SJSA1 (cell line): ENCODE results near the gene MYPN. TPM values are rescaled to one million over a fixed set of nuclear protein-coding genes. Genes with fewer than 3 reads are reported as not detected.
A peak's percentile ranks its signal among the peaks of the same experiment; 100 is the strongest.
"Not testable (repeated sequence)": the region's sequence is repeated elsewhere in the genome, so short reads cannot be mapped to it uniquely, and the experiment has no call there.

Experiments
- DNase-seq, 2 experiments: peaks; one replicate each; pipeline ENCODE4 v3.0.0-alpha.2; 2015 to 2020; ENCODE audit warnings: low spot score in 2 of 2, low read depth in 1 of 2
- H3K27ac ChIP-seq: fragments of 250-450 bp; sonication (Bioruptor Pico); 2 replicates; pipeline ENCODE4 v1.5.1; 2020; ENCODE audit warnings: mild to moderate bottlenecking, moderate library complexity
- H3K27me3 ChIP-seq: fragments of 250-450 bp; sonication (Bioruptor Pico); replicated peaks from 2 replicates; pipeline ENCODE4 v1.5.1; 2020; ENCODE audit warnings: mild to moderate bottlenecking, moderate library complexity
- H3K36me3 ChIP-seq: fragments of 250-450 bp; sonication (Bioruptor Pico); 2 replicates; pipeline ENCODE4 v1.5.1; 2020; ENCODE audit warnings: mild to moderate bottlenecking
- H3K4me1 ChIP-seq: fragments of 250-450 bp; sonication (Bioruptor Pico); replicated peaks from 2 replicates; pipeline ENCODE4 v1.6.1; 2021; ENCODE audit warnings: mild to moderate bottlenecking
- H3K4me3 ChIP-seq: fragments of 250-450 bp; sonication (Bioruptor Pico); 2 replicates; pipeline ENCODE4 v1.5.1; 2020; ENCODE audit warnings: mild to moderate bottlenecking
- H3K9me3 ChIP-seq: fragments of 250-450 bp; sonication (Bioruptor Pico); replicated peaks from 2 replicates; pipeline ENCODE4 v1.5.1; 2020; ENCODE audit warnings: mild to moderate bottlenecking
- total RNA-seq: library from RNA; depleted of rRNA; stranded (reverse); fragments of >200 nt; shearing (Covaris generic); gene quantifications from 2 replicates; pipeline ENCODE4 v1.2.3, GENCODE V29; 2014; rRNA removed

MYPN gene, protein sequence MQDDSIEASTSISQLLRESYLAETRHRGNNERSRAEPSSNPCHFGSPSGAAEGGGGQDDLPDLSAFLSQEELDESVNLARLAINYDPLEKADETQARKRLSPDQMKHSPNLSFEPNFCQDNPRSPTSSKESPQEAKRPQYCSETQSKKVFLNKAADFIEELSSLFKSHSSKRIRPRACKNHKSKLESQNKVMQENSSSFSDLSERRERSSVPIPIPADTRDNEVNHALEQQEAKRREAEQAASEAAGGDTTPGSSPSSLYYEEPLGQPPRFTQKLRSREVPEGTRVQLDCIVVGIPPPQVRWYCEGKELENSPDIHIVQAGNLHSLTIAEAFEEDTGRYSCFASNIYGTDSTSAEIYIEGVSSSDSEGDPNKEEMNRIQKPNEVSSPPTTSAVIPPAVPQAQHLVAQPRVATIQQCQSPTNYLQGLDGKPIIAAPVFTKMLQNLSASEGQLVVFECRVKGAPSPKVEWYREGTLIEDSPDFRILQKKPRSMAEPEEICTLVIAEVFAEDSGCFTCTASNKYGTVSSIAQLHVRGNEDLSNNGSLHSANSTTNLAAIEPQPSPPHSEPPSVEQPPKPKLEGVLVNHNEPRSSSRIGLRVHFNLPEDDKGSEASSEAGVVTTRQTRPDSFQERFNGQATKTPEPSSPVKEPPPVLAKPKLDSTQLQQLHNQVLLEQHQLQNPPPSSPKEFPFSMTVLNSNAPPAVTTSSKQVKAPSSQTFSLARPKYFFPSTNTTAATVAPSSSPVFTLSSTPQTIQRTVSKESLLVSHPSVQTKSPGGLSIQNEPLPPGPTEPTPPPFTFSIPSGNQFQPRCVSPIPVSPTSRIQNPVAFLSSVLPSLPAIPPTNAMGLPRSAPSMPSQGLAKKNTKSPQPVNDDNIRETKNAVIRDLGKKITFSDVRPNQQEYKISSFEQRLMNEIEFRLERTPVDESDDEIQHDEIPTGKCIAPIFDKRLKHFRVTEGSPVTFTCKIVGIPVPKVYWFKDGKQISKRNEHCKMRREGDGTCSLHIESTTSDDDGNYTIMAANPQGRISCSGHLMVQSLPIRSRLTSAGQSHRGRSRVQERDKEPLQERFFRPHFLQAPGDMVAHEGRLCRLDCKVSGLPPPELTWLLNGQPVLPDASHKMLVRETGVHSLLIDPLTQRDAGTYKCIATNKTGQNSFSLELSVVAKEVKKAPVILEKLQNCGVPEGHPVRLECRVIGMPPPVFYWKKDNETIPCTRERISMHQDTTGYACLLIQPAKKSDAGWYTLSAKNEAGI (N-terminal part only)
- under 0.01 and 0.39 TPM in 2 replicates for total RNA-seq

DNA sequence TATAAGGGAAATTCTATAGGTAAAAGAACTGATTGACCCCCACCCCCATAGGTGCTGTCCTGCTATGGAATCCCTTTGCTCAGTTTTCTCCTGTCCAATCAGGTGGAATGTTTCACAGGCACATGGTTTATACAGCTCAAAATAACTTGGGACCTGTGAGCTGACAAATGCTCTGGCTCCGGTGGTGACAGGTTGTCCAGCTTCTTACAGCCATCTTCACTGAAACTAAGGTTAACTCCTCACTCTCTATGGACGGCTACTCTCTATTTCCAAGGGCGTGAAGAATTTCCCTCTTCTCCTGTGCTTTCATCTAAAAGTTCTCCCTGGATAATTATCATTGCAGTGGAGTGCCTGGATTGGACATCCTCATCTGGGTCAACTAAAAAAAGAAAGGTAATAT is at the start of gene MYPN:
TSS of gene MYPN (plus strand) at position 158 of the 400 bp plus-strand sequence. CDS start 11,951 bp downstream, outside the sequence.
- Histone ChIP-seq H3K4me3 (no peak within 1 kb of the TSS), H3K9me3 (no peaks in the 10 kb centered on the region), H3K27ac (no peak within 1 kb of the TSS), H3K4me1 (peaks cover 25% of the 10 kb centered on the region), H3K36me3 (no peaks in the 10 kb centered on the region), H3K27me3 (no peaks in the 10 kb centered on the region)
- DNase-seq, result no peak

DNA sequence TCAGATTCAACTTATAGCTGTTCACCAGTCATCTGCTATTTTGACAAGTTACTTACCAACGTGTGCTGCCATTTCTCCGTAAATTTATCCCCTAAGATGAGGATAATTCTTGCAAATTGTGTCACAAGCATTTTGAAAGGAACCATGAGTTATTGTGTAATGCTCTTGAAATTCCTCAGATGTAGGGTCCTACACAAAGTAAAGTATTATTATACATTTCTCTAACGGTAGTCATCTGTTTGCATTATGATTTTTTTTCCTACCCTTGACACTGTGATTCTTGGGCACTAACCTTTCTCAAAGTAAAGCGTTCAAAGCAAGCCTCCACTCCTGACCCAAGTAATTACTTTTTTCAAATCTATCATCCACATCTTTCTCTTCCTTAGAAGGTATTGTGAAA is 42.3 kb upstream of the MYPN start:
- H3K4me3 ChIP-seq, result no peak overlapping the region
- no peaks in the 10 kb centered on the region for H3K4me1 ChIP-seq
- peaks cover 47% of the 10 kb centered on the region for H3K36me3 ChIP-seq
- H3K27ac ChIP-seq, result no peak overlapping the region
- no peaks in the 10 kb centered on the region for H3K27me3 ChIP-seq
- H3K9me3 ChIP-seq, result no peaks in the 10 kb centered on the region
- no peak for DNase-seq

DNA sequence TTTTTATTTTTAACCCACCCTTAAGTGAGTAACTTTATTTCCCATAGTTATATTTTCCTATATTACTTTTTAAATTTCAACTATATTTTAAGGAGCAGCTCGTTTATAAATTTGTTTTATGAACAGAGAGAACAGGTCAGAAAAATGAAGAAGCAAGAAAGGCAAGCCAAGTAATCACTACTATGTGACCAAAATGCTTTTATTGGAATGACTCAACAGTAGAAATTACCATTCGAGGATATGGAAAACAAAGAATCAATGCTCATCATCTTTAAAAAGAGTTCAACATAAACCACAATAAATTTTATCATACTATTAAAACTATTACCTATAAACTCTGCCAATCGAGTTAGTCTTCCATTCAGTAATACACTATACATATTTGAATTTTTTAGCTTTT is 41.8 kb upstream of the MYPN start:
- Histone ChIP-seq H3K4me1 (0 out of 2 replicates have a peak, but pooled peaks cover 1% of the 10 kb centered on the region), H3K36me3 (peaks cover 48% of the 10 kb centered on the region), H3K9me3 (no peaks in the 10 kb centered on the region), H3K4me3 (no peak overlapping the region), H3K27me3 (no peaks in the 10 kb centered on the region), H3K27ac (no peak overlapping the region)
- no peak for DNase-seq

DNA sequence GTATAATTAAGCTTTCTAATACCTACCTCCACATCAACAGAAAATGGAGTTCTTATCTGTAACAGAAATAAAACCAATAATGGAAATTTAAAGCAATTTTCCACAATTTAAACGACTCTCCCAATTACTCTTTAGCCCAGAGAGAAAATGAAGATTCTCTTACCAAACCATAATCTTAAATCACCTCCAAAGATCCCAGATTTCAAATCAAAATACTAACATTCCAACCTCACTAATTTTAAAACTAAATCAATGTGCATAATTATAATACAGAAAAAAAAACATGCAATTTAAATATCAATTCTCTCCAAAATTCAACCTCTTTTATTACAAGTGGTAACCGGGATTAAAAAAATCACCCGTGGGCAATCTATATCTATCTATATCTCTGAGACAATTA is 35.7 kb upstream of the MYPN start:
- Histone ChIP-seq H3K27me3 (no peaks in the 10 kb centered on the region), H3K27ac (no peak overlapping the region), H3K9me3 (no peaks in the 10 kb centered on the region), H3K36me3 (peaks cover 39% of the 10 kb centered on the region), H3K4me1 (peaks cover 12% of the 10 kb centered on the region), H3K4me3 (peak overlapping the region; percentile 94)
- DNase-seq, result no peak

DNA sequence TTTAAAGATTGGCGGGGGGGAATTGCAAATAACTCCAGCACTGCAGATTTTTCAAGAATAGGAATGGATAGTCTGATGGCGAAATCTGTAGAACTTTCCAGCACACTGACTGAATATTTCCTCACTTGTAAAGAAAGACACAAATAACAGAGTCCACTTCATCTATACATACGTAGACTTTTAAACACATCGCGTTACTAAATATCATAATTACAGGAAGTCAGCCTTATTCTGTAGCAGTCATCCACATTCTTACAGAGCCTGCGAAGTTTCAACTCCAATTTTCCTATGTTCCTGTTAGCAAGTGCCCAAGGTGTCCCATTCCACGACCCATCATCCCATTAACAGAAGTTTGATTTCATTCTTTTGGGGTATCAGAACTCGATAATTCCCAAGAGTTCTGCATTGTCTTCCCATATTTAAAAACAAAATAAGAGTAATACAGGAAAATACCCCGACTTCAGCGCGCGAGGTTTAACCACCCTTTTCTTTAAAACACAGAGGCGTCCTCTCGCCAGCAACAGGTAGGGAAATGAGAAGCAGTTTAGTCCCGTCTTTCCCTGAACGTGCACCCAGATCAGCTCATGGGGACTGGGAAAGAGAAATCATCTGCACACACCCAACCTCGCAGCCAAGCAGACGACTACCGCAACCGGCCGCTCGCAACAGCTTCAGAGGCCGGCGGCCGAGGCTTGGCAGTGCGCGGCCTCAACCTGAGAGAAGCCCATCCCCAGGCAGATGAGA is 35.1 kb upstream of the MYPN start:
- H3K27me3 ChIP-seq, result no peaks in the 10 kb centered on the region
- H3K4me3 ChIP-seq, result peak overlapping the region; percentile 94
- DNase-seq, result no peak
- H3K27ac ChIP-seq, result peak overlapping the region; percentile 90
- H3K9me3 ChIP-seq, result no peaks in the 10 kb centered on the region
- peaks cover 37% of the 10 kb centered on the region for H3K36me3 ChIP-seq
- H3K4me1 ChIP-seq, result peaks cover 12% of the 10 kb centered on the region

DNA sequence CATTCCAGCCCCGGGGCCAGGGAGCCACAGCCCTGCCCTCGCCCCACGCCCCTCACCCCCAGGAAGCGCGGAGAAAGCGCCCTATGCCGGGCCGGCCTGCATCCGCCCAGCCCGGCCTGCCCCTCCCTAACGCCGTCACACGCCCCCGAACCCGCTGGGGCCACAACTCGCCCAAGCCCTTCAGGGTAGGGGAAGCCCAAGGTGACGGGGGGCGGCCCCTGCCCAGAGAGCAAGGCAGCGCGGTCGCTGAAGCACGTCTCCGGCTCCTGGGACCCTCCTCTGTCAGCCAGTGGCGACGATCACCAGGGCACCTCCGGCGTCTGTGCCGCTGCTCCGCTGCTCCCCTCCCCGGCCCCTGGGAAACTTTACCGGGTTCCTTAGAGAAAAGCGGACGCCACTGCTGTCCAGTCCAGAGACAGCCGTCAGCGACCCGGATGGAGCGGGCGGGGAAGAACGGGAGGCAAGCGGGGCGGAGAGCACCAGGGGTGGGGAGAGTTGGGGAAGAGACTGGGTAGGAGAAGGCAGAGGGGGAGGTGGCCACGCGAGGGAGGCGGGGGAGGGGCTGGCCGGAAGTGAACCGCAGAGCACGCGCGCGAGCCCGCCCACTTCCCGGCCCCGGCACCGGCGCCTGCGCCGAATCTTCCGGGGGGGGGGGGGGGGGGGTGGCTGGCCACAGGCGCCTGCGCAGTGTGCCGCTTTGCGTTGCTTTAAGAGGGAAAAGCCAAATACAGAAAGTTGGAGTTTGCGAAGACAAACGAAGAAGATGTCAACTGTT is 34.3 kb upstream of the MYPN start, which contains the start of gene HERC4:
TSS of gene HERC4 (minus strand) at position 509 of the 775 bp plus-strand sequence. CDS start 2,175 bp downstream, outside the sequence.
- DNase-seq, result peak; percentile 83 to 96
- Histone ChIP-seq H3K9me3 (no peaks in the 10 kb centered on the region), H3K36me3 (peaks cover 29% of the 10 kb centered on the region), H3K27me3 (no peaks in the 10 kb centered on the region), H3K4me1 (peaks cover 12% of the 10 kb centered on the region), H3K4me3 (peak within 1 kb of the TSS; percentile 94), H3K27ac (peak within 1 kb of the TSS; percentile 90)

DNA sequence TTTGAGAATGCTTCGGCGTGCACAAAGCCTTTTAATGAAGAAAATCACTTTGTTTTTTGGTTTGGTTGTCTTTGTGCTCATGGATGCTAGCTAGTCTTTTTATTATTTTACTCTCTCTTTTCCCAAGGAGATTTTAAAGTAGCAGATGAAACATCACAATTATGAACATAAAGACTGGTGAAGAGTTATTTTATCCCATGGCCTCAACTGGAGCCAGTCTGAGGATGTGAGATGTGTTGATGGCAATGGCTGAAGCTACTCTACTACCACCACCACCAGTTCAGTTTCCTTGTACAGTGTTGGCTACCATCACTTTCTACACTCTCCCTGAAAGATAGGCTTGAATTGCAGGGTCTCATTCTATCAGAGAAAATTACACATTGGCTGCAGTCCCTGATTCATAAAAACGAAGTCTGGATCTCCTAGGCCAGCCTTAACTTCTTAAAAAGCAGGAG is 33.7 kb upstream of the MYPN start:
- Histone ChIP-seq H3K27ac (peak overlapping the region; percentile 45), H3K4me3 (peak overlapping the region; percentile 94), H3K4me1 (peaks cover 12% of the 10 kb centered on the region), H3K27me3 (no peaks in the 10 kb centered on the region), H3K9me3 (no peaks in the 10 kb centered on the region), H3K36me3 (peaks cover 26% of the 10 kb centered on the region)
- DNase-seq, result no peak

DNA sequence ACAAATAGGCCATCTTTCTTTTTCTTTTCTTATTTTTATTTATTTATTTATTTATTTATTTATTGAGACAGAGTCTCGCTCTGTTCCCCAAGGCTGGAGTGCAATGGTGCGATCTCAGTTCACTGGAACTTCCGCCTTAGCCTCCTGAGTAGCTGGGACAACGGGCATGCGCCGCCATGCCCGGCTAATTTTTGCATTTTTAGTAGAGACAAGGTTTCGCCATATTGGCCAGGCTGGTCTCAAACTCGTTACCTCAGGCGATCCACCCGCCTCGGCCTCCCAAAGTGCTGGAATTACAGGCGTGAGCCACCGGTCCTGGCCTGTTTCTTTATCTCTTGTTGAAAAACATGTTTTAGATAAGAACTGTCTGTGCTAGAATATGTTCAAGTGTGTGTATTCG is 33.2 kb upstream of the MYPN start:
- H3K9me3 ChIP-seq, result not testable (repeated sequence)

DNA sequence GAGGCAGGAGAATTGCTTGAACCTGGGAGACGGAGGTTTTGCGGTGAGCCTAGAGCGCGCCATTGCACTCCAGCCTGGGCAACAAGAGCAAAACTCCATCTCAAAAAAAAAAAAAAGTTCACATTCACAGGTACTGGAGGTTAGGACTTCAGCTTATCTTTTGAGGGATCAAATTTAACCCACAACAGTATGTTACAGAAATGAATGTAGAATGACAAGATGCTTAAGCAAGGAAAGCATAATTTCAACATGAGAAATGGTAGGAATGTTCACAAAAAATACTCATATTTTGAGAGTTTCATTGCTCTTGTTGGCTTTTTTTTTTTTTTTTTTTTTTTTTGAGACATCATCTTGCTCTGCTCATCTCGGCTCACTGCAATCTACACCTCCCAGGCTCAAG is 32.3 kb upstream of the MYPN start:
- Histone ChIP-seq H3K36me3 (peaks cover 12% of the 10 kb centered on the region), H3K27me3 (no peaks in the 10 kb centered on the region), H3K9me3 (no peaks in the 10 kb centered on the region), H3K27ac (no peak overlapping the region), H3K4me1 (peaks cover 12% of the 10 kb centered on the region), H3K4me3 (no peak overlapping the region)
- no peak for DNase-seq

More for the DNA sequence above, 33.2 kb upstream of the MYPN start:
- not testable (repeated sequence) for DNase-seq, H3K27ac ChIP-seq, H3K4me3 ChIP-seq, H3K27me3 ChIP-seq
- Histone ChIP-seq H3K4me1 (peaks cover 12% of the 10 kb centered on the region), H3K36me3 (peaks cover 21% of the 10 kb centered on the region)

DNA sequence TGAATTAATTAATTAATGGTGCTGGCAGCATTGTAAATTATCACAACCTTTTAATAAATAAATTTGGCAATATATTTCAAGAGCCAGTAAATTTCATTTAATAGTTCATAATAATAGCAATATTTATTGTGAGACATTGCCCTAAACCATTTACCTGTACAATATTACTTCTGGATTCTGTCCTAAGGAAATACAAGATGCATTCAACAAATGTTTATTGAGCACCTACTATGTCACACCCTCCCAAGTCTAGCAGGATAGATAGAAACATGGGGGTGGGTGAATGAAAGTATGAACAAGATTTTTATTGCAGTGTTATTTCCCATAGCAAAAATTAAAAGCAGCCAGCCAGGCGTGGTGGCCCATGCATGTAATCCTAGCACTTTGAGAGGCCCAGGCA is 29.9 kb upstream of the MYPN start:
- no peak for DNase-seq
- Histone ChIP-seq H3K9me3 (no peaks in the 10 kb centered on the region), H3K27ac (no peak overlapping the region)

DNA sequence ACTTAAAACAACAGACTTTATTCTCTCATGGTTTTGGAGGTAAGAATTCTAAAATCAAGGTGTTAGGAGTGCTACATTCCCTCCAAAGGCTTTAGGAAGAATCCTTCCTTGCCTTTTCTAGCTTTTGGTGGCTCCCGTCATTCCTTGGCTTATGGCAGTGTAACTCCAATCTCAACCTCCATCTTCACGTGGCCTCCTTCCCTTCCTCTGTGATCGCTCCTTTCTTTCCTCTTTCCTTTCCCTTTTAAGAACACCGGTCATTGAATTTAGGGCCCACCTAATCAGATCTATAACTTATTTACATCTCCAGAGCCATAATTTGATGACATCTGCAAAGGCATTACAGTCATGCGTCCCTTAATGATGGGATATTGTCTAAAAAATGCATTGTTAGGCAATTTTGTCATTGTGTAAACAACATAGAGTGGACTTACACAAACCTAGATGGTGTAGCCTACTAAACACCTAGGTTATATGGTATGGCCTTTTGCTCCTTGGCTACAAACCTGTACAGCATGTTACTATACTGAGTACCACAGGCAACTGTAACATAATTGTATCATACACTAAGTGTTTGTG is 28.3 kb upstream of the MYPN start:
- Histone ChIP-seq H3K9me3 (no peaks in the 10 kb centered on the region), H3K4me3 (no peak overlapping the region), H3K27me3 (no peaks in the 10 kb centered on the region), H3K4me1 (peaks cover 28% of the 10 kb centered on the region), H3K36me3 (no peaks in the 10 kb centered on the region), H3K27ac (no peak overlapping the region)
- no peak for DNase-seq

More for the DNA sequence above, 29.9 kb upstream of the MYPN start:
- Histone ChIP-seq H3K4me3 (no peak overlapping the region), H3K36me3 (peaks cover 5% of the 10 kb centered on the region), H3K4me1 (peaks cover 21% of the 10 kb centered on the region), H3K27me3 (no peaks in the 10 kb centered on the region)

DNA sequence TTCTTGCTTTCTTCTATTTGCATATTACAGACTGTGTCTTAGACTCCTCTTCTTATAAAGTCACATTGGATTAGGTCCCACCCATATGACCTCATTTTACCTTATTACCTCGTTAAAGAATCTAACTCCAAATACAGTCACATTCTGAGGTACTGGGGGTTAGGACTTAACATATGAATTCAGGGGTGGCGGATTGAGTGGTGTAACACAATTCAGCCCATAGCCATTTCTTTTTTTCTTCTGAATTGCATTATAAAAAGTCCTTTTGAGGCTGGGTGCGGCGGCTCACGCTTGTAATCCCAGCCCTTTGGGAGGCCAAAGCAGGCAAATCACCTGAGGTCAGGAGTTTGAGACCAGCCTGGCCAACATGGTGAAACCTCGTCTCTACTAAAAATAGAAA is 27.4 kb upstream of the MYPN start:
- Histone ChIP-seq H3K4me1 (peaks cover 38% of the 10 kb centered on the region), H3K4me3 (no peak overlapping the region), H3K9me3 (no peaks in the 10 kb centered on the region), H3K36me3 (no peaks in the 10 kb centered on the region), H3K27me3 (no peaks in the 10 kb centered on the region), H3K27ac (no peak overlapping the region)
- DNase-seq, result no peak
